Stimulated activated CD4-positive, alpha-beta T cell treated with anti-CD3 and anti-CD28 coated beads, TNF-alpha, amount 100 ng/mL, for 1 hour (primary cell): ENCODE data around the gene LRP1.

Experiments
- DNase-seq, 3 donors: peaks; one replicate each; pipeline ENCODE4 v3.0.0-alpha.2; 2020; ENCODE audit warnings: low read depth in 3 of 3, low spot score in 1 of 3

LRP1 gene

DNA sequence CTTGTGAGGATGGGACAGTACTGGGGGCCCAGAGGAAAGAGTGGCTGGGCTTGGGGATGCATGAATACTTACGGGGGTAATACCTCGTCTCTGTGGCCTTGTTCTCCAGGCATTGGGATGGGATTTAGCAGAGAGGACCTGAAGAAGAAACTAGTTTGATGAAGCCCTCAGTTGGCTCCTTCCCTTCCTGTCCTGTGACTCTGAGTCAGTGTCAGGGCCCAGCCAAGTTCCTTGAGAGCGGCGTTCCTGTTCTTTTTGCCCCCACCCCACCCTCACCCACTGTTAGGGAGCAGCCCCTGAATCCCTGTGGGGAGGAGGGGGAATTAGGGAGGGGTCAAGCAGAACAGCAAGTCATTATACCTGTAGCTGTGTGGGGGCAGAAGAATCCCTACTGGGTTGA is 24.4 kb downstream of the LRP1 start:
- no peak for DNase-seq

DNA sequence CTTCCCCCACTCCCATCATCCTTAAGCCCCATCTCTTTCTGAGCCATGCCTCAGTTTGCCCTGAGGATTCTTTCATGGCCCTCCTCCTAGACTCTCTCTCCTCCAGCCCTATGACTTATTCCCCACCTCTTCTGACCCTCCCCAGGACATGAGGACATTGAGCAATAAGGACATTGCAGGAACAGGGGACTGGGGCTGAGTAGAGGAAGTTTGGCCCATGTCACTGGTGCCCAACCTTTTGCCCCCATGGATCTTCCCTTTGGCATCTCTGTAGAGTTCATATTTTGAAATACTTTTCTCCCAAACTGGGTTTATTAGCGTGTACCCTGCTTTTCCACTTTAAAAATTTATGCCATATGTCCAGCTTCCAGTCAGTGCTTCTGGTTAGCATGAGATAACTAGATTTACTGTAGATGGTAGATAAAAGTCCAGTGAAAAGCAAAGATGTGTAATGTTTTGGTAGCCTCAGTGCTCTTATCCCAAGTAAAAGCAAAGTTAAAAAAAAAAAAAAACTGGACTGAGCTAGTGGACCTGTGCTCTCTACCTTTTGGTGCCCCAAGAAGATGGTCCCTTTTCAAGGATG is 25.2 kb downstream of the LRP1 start:
- no peak for DNase-seq

DNA sequence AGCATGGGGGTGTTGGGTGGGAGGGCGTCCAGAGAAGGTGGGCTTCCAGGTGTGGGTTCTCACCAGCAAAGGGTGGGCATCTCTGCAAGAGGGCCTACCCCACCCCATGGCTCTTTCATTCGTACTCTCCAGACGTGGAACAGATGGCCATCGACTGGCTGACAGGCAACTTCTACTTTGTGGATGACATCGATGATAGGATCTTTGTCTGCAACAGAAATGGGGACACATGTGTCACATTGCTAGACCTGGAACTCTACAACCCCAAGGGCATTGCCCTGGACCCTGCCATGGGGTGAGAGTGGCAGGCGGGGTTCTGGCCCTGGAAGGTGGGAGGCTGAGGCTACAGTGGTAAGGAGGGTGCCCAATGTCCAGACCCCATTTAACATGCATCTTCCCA is 25.8 kb downstream of the LRP1 start:
- DNase-seq: no peak

DNA sequence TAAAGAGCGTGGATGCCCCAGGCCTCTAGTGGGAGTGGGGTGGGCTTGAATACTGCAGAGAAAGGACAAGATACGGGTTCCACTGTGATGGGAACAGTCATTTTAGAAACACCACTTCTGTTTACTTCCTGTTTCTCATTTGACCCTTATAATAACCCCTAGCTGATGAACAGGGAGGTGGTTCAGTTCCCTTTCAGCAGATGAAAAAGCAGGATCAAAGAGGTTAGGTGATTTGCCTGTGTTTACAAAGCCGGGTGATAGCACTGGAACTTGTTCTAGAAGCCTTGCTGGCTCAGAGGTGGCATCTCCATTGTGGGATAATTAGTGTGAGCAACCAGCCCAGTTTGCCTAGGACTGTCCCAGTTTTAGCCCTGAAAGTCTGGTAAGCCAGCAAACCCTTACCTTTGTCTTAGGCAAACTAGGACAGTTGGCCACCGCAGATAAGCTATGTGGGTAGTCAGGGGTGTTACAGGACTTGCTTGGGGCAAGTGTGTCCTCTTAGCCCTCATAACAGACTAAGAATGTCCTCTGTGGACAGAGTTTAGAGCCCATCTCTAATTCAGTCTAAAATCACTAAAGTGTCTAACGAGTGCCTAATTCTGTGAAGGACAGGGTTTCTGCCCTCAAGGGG is 26.6 kb downstream of the LRP1 start:
- no peak for DNase-seq

DNA sequence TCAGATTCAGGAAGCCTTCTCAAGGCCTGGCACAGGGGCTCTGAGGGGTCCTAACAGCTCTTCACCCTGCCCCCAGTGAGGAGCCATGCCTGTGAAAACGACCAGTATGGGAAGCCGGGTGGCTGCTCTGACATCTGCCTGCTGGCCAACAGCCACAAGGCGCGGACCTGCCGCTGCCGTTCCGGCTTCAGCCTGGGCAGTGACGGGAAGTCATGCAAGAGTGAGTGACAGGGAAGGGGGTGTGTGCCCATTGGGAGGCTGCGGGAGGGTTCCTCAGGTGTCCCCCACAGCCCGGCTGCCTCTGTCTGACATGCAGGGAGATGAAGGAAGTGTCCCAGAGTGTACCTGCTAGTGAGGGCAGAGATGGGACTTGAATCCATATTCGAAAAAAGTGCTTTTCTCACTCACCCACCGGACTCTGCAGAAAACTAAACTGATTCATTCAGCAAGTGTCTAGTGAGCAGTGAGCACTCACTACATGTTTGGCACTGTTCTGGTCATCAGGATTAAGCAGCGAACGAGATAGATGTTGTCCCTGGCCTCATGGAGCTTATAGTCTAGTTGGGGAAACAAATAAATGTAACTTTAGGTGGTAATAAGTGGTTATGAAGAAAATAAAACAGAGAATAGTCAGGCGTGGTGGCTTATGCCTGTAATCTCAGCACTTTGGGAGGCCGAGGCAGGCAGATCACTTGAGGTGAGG is 28.6 kb downstream of the LRP1 start:
- DNase-seq: no peak

DNA sequence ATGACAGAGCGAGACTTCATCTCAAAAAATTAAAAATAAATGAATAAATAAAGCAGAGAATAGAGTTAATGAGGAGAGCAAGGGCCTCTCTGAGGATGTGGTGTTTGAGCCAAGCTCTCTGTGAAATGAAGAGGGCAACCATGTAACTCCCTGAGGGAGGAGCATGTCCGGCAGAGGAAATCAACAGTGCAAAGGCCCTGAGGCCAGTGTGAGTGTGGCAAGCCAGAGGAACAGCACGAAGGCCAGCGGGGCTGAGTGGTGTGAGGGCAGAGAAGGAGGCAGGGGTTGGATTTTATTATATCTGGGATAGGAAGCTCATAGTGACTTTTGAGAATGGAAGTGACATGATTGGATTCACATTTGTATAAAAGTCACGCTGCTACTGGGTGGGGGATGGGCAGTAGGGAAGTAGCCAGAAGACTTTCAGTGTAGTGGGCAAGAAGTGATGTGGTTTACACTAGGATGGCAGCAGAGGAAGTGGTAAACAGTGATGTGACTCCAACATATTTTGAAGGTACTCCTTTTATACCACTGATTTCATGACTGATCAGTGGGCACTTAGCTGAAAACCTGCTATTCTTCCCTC is 29.4 kb downstream of the LRP1 start:
- DNase-seq: no peak

DNA sequence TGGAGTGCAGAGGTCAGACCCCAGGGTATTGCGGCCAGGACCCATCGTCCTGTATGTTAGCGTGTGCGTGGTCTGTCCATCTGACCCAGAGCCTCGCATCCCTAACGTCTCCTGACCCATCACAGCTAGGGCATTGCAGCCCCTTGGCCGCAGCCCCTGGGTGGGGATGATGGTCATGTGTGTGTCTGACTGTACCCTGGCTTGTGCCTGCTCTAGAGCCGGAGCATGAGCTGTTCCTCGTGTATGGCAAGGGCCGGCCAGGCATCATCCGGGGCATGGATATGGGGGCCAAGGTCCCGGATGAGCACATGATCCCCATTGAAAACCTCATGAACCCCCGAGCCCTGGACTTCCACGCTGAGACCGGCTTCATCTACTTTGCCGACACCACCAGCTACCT is 29.9 kb downstream of the LRP1 start:
- DNase-seq: no peak

DNA sequence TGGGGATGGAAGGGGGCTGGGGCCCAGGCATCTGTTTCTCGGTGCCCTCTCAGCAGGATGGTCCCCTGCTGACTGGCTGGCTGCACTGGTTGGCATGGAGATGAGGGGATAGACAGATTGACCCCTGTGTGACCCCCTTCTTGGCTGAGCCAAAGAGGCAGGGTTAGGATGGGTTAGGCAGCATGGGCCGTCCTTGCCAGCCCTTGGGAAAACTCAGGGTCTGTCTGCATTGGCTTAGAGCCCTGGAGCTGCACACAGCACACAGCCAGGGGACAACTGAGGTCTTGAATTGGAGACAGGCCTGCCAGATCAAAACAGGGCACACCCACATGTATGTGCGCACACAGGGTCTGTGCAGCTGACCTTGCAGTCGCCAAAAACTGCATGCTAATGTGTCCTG is 30.4 kb downstream of the LRP1 start:
- DNase-seq: no peak

DNA sequence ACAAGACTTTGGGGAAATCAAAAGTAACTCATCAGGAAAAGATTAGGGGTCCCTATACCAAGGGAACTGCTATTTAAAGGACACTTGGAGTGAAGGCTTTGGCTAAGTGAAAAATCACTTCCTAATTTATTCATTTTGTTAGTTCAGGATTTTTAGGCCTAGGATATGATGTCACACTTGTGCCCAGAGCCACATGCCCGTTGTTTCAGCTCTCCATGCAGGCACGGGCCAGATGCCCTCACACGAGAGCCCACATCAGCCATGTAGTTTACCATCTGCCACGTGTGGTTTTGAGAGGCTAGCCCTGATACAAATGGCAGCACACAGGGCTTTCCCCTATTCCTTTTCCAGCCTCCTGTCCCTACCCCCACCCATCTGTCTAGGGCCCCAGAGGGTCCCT is 31.0 kb downstream of the LRP1 start:
- DNase-seq: no peak

DNA sequence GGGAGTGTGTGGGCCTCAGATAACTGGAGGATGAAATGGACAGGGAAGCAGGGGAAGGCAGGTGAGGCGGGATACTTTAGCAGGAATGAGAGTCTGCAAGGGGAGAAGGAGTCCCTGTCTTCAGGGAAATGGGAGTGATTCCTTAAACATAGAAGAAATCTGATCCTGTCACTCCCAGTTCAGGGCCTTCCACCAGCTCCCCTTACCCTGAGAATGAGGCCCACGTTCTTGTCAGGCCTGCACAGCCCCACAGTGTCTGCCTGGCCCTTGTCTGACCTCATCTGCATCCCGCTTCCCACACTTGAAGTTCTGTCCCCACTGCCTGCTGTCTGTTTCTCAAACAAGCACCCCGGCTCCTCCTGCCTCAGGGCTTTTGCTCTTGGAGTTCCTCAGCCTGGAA is 31.8 kb downstream of the LRP1 start:
- DNase-seq: no peak

DNA sequence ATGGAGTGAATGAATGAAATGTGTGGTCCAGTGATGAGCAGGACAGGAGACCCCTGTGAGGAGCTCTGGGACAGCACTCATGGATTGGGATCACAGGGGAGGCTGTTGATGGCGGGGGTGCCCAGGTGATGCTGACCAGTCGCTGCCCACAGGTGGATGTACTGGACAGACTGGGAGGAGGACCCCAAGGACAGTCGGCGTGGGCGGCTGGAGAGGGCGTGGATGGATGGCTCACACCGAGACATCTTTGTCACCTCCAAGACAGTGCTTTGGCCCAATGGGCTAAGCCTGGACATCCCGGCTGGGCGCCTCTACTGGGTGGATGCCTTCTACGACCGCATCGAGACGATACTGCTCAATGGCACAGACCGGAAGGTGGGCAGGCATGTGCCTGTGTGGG is 32.5 kb downstream of the LRP1 start:
- DNase-seq: no peak

DNA sequence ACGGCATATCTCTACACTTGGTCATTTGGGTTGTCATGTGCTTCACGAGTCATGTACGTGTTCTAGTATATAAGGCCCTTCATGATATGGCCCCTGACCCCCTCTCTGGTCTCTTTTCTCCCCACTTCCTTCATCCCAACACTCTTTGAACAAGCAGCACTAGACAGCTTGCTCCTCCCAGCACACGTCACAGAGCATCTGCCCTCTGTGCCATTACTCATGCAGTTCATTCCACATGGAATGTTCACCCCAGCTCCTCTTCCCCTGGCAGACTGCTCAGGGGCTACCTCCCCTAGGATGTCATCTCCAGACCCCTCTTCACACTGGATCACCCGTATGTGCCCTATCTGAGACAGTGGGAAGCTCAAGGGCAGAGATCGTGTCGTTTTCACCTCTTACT is 33.2 kb downstream of the LRP1 start:
- no peak for DNase-seq

DNA sequence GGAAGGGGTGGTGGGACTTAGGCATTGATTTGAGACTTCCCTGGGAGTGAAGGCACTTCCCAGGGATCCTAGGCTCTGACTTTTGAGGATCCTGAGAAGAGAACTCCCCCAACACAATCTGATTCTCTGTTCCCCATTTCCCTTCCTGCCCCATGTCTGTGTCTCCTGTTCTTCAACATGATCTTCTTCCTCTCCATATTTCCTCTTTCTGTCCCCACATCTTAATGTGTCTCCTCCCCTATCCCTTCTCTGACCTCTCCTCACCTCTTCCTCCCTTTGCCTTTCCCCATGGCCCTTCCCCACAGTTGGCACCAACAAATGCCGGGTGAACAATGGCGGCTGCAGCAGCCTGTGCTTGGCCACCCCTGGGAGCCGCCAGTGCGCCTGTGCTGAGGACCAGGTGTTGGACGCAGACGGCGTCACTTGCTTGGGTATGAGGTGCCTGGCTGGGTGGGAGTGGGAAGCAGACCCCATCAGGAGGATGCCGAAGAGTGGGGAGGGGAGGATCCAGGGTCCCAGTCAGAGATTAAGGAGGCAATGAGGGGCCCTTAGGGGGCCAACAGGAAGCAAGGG is 34.4 kb downstream of the LRP1 start:
- no peak for DNase-seq

DNA sequence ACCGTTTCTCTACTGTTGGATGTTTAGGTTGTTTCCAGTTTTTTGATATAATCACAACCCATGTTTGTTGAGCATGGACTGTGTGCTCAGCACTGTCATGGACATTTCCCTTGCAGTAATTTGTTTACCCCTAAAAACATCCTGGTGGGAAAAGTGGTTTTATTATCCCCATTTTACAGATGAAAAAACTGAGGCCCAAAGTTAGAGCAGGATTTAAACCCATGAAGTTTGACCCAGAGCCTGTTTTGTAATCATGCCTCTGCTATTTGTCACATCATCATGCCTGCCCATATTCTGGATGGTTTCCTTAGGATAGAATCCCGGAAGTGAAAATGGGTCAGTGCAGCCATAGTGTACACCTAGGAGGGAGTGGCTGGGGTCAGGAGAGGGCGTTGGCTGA is 36.2 kb downstream of the LRP1 start:
- no peak for DNase-seq

DNA sequence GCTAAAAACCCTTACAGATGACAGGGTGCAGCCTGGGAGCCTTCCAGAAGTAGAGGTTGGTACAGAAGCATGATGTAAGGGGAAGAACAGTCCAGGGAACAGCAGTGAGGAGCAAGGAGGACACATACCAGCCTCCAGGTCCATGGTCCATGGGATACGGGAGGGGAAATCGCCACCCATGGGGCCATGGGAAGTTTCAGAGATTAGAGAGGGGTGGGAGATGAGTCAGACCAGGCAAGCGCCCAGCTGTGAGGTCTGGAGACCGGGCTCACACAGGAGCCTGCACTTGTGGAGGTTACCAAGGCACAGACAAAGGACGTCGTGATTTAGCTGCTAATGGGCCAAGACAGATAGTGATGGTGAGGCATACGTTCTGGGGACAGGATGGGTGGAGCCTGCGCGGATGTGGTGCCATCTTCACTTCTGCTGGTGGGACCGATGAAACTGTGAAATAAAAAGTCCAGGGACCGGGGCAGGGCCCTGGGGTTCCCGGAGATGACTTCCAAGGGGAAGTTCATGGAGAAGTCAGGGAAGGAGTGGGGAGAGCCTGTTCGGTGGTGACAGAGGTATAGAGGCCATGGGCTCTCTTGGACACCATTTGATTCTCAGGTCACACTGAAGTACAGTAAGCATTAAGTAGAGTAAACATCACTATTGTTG is 36.8 kb downstream of the LRP1 start:
- DNase-seq: no peak

DNA sequence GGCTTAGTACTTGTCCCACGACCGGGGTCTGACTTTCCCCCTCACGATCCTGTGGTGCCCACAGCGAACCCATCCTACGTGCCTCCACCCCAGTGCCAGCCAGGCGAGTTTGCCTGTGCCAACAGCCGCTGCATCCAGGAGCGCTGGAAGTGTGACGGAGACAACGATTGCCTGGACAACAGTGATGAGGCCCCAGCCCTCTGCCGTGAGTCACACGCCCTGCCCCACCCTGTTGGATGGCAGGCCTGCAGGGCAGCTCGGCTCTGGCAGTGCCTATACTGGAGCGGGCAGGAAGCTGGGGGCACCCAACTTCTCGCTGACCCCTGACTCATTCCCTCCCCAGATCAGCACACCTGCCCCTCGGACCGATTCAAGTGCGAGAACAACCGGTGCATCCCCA is 37.5 kb downstream of the LRP1 start:
- DNase-seq: no peak

DNA sequence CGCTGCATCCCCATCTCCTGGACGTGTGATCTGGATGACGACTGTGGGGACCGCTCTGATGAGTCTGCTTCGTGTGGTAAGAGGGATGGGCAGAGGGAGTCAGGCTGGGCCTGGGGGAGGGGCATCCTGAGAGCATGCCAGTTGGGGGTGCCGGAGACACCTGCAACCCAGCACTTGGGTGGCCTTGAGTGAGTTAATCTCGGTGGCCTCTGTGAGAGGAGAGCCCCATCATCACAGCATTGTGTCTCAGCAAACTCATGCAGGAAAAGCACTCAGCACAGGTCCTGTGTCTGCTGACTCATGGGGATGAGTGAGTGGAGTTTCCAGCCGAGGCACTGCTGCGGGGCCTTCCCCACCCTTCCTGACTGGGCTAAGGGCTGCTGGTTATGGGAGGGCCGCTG is 38.7 kb downstream of the LRP1 start:
- DNase-seq: peak in 1 of 3 donors; percentile 30

DNA sequence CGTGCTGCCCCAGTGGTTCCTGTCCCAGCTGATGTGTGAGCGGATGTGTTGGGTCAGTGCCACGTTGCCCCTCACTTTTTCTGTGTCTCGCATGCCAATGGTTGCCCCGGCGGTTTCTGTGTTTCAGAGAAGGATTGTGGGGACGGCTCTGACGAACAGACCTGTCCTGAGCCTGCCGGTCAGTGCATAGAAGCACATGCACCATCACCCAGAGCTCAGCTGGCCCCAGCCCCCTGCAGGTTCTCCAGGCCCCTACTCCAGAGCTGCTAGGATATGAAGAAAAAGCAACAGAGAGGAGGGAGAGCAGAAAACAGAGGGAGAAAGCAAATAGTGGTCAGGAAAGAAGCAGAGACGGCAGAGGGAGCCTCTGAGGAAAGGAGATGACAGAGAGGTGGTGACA is 39.8 kb downstream of the LRP1 start:
- no peak for DNase-seq

DNA sequence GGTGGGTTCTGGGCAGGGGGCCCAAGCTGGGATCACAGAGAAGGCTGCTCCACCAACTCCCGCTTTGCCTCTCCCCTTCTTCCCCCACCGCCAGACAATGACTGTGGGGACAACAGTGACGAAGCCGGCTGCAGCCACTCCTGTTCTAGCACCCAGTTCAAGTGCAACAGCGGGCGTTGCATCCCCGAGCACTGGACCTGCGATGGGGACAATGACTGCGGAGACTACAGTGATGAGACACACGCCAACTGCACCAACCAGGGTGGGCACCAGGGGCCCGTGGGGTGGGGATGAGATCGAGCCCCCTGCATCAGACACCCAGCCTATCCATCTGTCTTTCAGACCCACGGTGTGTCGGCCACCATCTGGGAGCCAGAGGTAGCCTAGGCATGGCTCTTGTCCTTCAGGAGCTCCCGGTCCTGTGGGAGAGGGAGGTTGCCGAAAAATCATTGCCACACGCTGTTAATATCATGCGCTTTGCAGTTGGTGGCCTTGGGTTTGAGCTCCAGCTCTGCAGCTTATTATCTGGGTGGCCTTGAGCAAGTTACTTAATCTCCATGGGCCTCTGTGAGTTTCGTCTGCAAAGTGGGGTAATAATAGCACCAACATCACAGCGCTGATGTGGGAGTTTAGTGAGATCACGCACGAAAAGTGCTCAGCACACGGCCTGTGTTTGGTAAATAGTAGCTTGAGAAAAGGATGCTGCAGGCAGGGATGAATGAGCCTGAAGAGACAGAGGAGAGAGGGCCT is 40.9 kb downstream of the LRP1 start:
- no peak for DNase-seq

DNA sequence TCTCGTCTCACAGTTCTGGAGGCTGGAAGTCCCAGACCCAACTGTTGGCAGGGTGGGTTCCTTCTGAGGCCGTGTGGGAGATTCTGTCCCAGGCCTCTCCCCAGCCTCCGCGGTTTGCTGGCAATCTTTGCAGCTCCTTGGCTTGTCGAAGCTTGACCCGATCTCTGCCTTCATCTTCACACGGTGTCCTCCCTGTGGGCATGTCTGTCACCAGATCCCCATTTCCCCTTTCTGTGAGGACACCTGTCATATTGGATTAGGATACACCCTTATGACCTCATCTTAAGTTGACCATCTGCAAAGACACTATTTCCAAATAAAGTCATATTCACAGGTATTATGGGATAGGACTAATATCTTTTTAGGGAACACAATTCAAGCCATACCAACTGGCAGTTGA is 41.7 kb downstream of the LRP1 start:
- no peak for DNase-seq

DNA sequence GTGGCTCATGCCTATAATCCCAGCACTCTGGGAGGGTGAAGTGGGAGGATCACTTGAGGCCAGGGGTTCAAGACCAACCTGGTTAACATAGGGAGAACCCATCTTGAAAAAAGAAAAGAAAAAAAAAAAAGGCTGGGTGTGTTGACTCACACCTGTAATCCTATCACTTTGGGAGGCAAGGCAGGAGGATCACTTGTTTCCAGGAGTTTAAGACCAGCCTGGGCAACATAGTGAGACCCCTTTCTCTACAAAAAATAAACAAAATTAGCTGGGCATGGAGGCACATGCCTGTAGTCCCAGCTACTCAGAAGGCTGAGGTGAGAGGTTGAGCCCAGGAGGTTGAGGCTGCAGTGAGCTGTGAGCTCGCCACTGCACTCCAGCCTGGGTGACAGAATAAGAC is 42.1 kb downstream of the LRP1 start:
- DNase-seq: no peak
